Pancreas (tissue), 10 donors: ENCODE results near the gene CYP2D6. TPM values are rescaled to one million over a fixed set of nuclear protein-coding genes. Genes with fewer than 3 reads are reported as not detected.

Experiments used
- ATAC-seq, 4 donors: fragments of 200-7000 bp; cut with Tn5 transposase; one replicate each; pipeline versions ENCODE4 v1.8.0 to v1.9.1; 2020; ENCODE audit warnings: mild to moderate bottlenecking in 4 of 4, moderate library complexity in 4 of 4
- DNase-seq, 6 donors: peaks; one replicate each; pipeline ENCODE4 v3.0.0-alpha.2; 2020
- FAIRE-seq: peaks from 2 replicates; lab custom pipeline; 2012; peaks lifted over from hg19 to GRCh38; lab: Jason Lieb, UNC
- H3K27ac ChIP-seq, 4 donors: fragments of 200-600 bp; sonication (generic); 1 replicate in 3 of 4; 2 replicates in 1 of 4; pipeline versions ENCODE4 v1.5.0 to v1.8.0; 2020
- H3K27me3 ChIP-seq, 4 donors: fragments of 200-600 bp; one replicate each; pipeline ENCODE4 v1.8.0; 2021
- H3K36me3 ChIP-seq, 3 donors: fragments of 200-600 bp; sonication (generic) in 1 of 3; one replicate each; pipeline versions ENCODE4 v1.5.0 to v1.8.0; 2020 to 2021
- H3K4me1 ChIP-seq, 3 donors: fragments of 200-600 bp; one replicate each; pipeline ENCODE4 v1.8.0; 2021
- H3K4me3 ChIP-seq, 4 donors: fragments of 200-600 bp; sonication (generic) in 2 of 4; one replicate each; pipeline versions ENCODE4 v1.5.0 to v1.8.0; 2020 to 2021
- H3K9me3 ChIP-seq, 4 donors: fragments of 200-600 bp; one replicate each; pipeline ENCODE4 v1.8.0; 2021
- WGBS, 2 donors: extraction: QIAGEN DNeasy Blood & Tissue Kit; methylation state at CpG; one replicate each; pipeline ENCODE4 v1.1.7; 2013; 5-methylcytosine and 5-hydroxymethylcytosine counted together
- intact Hi-C, 3 donors: fragments of 100-400 bp; cut with DNase I; formaldehyde crosslinking; loops; one replicate each; pipeline versions ENCODE4 v1.11.1 to v1.14.2; 2022
- polyA plus RNA-seq, 2 donors: library from polyadenylated mRNA; stranded (reverse); fragments of 200-250 nt; gene quantifications; one replicate each; pipeline ENCODE4 v1.2.3, GENCODE V29; 2013
- total RNA-seq, 6 donors: library from RNA; stranded (reverse); fragmentation: NEBNext Ultra II Directional in 4 of 6; extraction: Animal tissue kit (Norgen Biotek cat#: 25700) in 4 of 6; gene quantifications; one replicate each; pipeline versions ENCODE4 v1.2.1 to v1.2.4, GENCODE V29; 2021 to 2023
- TF ChIP-seq, protein P1 (sequence below), 4 donors: fragments of 200-600 bp; sonication (generic) in 3 of 4; IDR thresholded peaks; one replicate each; pipeline versions ENCODE4 v1.5.0 to v1.8.0; 2021; ENCODE audit warnings: antibody characterized with exemption in 4 of 4
- donor health status: healthy with polysubstance abuse.
- donor health status: DM: no; HTN: no; CAD: no; lungs with moderate emphysema.
- donor health status: DM: no; HTN: no; CAD: no.
- donor health status: control.
- donor health status: control.
- donor health status: Bipolar disorder and iron deficiency.
- donor health status: DM: yes; HTN: yes; CAD: no.
- donor health status: DM: no; HTN: no; CAD: no.
- donor health status: DM: no; HTN: no; CAD: no.
- donor health status: DM: yes; HTN: yes; CAD: no.

Gene CYP2D6
- total and polyA plus RNA-seq, 8 donors: 0.35 to 7.3 (median 0.66) TPM

DNA sequence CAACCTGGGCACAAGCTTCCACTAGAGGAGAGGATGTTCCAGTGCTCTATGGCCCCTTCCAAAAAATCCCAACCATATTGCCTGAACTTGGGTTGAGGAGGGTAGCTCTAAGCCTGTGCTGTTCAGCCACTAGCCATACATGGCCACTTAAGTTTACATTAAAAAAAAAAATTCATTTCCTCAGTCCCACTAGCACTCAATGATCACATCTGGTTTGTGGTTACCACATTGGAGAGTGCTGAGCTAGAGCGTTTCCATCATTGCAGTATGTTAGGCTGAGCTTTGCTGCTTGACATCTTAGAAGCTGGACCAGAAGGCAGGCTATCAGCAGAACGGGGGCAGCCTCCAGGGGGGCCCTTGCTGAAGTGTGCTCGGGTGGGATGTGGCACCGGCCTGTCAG is 43.5 kb upstream of the CYP2D6 start:
- H3K9me3 ChIP-seq: no peaks in the 10 kb centered on the region
- intact Hi-C loops: no loop called here
- H3K27ac ChIP-seq: no peak overlapping the region
- no peak for FAIRE-seq
- peaks cover 0 to 12% (median 0%) of the 10 kb centered on the region in 3 donors for H3K4me1 ChIP-seq
- H3K36me3 ChIP-seq: no peaks in the 10 kb centered on the region
- ATAC-seq: no peak
- H3K4me3 ChIP-seq: no peak overlapping the region
- DNase-seq: no peak
- TF ChIP-seq, protein P1, sequence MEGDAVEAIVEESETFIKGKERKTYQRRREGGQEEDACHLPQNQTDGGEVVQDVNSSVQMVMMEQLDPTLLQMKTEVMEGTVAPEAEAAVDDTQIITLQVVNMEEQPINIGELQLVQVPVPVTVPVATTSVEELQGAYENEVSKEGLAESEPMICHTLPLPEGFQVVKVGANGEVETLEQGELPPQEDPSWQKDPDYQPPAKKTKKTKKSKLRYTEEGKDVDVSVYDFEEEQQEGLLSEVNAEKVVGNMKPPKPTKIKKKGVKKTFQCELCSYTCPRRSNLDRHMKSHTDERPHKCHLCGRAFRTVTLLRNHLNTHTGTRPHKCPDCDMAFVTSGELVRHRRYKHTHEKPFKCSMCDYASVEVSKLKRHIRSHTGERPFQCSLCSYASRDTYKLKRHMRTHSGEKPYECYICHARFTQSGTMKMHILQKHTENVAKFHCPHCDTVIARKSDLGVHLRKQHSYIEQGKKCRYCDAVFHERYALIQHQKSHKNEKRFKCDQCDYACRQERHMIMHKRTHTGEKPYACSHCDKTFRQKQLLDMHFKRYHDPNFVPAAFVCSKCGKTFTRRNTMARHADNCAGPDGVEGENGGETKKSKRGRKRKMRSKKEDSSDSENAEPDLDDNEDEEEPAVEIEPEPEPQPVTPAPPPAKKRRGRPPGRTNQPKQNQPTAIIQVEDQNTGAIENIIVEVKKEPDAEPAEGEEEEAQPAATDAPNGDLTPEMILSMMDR (IDR thresholded peaks at IDR 0.05): no peak
- 86 to 91% methylated on average over 4 of the region's 4 CpGs for WGBS, 2 donors
- no peaks in the 10 kb centered on the region for H3K27me3 ChIP-seq

DNA sequence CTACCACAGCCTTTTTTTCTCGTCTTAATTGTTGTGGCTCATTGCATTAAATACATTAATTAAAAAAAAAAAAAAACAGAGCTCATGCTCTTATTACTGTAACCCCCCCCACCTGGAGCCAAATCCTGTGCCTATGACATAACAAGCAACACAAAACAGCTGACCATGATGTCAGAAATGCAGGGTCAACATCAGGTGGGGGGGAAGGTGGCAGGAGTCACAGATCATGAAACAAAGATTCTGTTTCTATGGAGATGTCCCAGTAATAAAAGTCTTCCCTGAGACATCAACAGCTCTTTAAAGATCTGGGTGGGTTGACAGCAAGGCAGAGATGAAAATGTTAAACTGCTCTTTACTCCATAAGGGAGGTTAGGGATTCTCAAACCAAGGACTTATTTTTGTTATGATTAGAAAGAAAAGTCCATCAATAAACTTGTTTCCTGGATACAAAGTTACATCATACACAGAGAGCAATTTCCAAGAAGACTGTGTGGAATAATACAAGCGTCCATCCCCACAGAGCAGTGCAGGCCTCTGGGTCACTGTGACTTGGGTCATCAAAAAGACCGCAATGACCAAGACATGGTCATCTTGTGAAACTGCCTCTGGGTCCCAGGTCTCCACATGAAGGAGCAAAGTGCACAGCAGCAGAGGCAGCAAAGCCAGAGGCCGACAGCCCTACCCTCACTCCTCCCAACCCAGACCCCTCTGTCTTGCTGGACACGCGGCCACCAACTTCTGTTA is 42.7 kb upstream of the CYP2D6 start:
- TF ChIP-seq, protein P1 (IDR thresholded peaks at IDR 0.05): no peak
- Histone ChIP-seq H3K27ac (no peak overlapping the region), H3K27me3 (no peaks in the 10 kb centered on the region), H3K4me1 (peaks cover 0 to 11% (median 0%) of the 10 kb centered on the region in 3 donors), H3K4me3 (no peak overlapping the region), H3K36me3 (no peaks in the 10 kb centered on the region), H3K9me3 (no peaks in the 10 kb centered on the region)
- FAIRE-seq (no peak), ATAC-seq (no peak), DNase-seq (no peak)
- intact Hi-C loops: no loop called here
- 89 to 90% methylated on average over 6 of the region's 6 CpGs for WGBS, 2 donors

DNA sequence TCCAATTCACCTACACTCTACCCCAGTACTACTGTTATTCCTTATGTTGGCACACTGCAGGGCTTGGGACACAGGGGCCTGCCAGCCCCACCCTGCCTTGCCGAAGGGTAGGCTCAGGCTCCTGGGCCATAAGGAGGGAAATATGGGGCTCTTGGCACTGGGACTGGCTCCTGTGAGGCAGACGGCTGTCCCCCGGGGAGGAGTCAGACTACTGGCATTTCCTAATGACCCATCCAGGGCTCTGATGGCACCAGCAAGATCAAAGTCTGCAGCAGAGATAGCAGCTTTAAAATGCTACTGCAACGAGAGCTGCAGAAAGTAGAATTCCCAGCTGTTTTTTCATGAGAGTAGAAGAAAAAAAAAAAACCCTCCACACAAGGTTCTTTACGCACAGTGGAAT is 42.2 kb upstream of the CYP2D6 start:
- Histone ChIP-seq H3K27me3 (no peaks in the 10 kb centered on the region), H3K4me3 (no peak overlapping the region), H3K36me3 (no peaks in the 10 kb centered on the region), H3K27ac (no peak overlapping the region), H3K4me1 (peaks cover 0 to 5% (median 0%) of the 10 kb centered on the region in 3 donors), H3K9me3 (no peaks in the 10 kb centered on the region)
- WGBS, 2 donors: 47 to 71% methylated on average over 5 of the region's 5 CpGs
- TF ChIP-seq, protein P1 (IDR thresholded peaks at IDR 0.05): no peak
- FAIRE-seq (no peak), ATAC-seq (no peak), DNase-seq (no peak)
- intact Hi-C loops: no loop called here

DNA sequence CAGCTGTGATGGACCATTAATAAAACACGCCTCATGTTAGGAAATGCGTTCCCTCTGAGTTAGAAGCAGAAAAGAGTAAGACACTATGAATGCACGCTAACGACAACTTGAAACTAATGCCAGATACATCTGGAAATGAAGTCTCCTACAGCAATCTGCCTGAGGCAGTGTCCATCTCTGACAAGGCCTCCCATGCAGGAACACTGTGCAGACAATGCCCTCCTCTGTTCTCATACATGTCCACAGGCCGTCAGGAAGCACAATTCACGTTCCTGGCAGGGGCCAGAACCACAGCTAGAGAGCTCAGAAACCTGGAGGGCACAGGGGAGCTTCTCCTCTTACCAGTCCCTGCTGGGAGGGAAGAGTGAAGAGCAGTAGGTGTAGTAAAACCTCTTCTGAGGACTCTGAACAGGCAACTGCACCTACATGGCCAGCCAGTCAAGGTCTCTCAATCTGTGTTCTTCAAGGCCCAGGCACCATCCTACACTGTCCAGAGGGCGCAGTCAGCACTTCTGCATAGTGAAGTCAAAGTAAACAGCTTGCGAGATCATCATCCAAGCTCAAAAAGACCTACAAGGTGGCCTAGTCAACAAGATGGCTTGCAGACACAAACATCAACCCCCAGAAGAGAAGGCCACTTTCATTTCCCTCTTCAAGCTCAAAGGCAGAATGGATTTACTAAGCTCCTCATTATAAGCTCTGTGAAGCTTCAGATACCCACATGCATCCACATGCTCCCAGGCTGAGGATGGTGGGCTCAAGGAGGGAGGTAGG is 41.5 kb upstream of the CYP2D6 start:
- DNase-seq: no peak
- Histone ChIP-seq H3K9me3 (no peaks in the 10 kb centered on the region), H3K36me3 (no peaks in the 10 kb centered on the region), H3K27ac (no peak overlapping the region), H3K4me3 (no peak overlapping the region), H3K27me3 (no peaks in the 10 kb centered on the region), H3K4me1 (no peaks in the 10 kb centered on the region)
- intact Hi-C loops: no loop called here
- peak in 3 of 4 donors; percentile 13 to 38 (median 30) for ATAC-seq
- no peak for FAIRE-seq
- WGBS, 2 donors: 82 to 88% methylated on average over 8 of the region's 8 CpGs
- TF ChIP-seq, protein P1 (IDR thresholded peaks at IDR 0.05): no peak
